SU-DHL-6 (cell line): ENCODE measurements around the gene OR8D1.

Source experiments
- H2AFZ ChIP-seq: fragments of 200-600 bp; sonication (generic); 2 replicates; pipeline ENCODE4 v1.6.1; 2014; ENCODE audit warnings: low read depth, mild to moderate bottlenecking, moderate library complexity, mixed read lengths, antibody characterized with exemption, low read length; ENCODE audit not compliant: severe bottlenecking
- H3F3A ChIP-seq: fragments of 200-600 bp; shearing (Covaris generic); 2 replicates; pipeline ENCODE4 v1.6.0; 2016; ENCODE audit warnings: antibody characterized with exemption, mild to moderate bottlenecking; ENCODE audit not compliant: insufficient read depth
- H3K27ac ChIP-seq: fragments of 200-600 bp; sonication (generic); 2 replicates; pipeline ENCODE4 v1.5.1; 2016; ENCODE audit warnings: low read depth, mild to moderate bottlenecking, low read length, moderate library complexity, mixed read lengths
- H3K27me3 ChIP-seq: fragments of 200-600 bp; sonication (generic), shearing (Covaris generic); 2 replicates; pipeline ENCODE4 v1.6.0; 2014; ENCODE audit warnings: mild to moderate bottlenecking, low read length
- H3K36me3 ChIP-seq: fragments of 200-600 bp; sonication (generic); 2 replicates; pipeline ENCODE4 v1.6.1; 2014; ENCODE audit warnings: mild to moderate bottlenecking, low read length, mixed read lengths
- H3K4me2 ChIP-seq: fragments of 300-600, 200-600 bp; shearing (Covaris generic), sonication (generic); 2 replicates; pipeline ENCODE4 v1.6.0; 2014; ENCODE audit warnings: low read length, low read depth, mild to moderate bottlenecking; ENCODE audit not compliant: poor library complexity, severe bottlenecking
- H3K4me3 ChIP-seq: fragments of 200-600 bp; sonication (generic); 2 replicates; pipeline ENCODE4 v1.5.1; 2014; ENCODE audit warnings: antibody characterized with exemption, low read length, mild to moderate bottlenecking, mixed read lengths; ENCODE audit not compliant: insufficient read depth, poor library complexity, severe bottlenecking
- H3K79me2 ChIP-seq: fragments of 200-600 bp; sonication (generic); 2 replicates; pipeline ENCODE4 v1.6.1; 2014; ENCODE audit warnings: mild to moderate bottlenecking, low read length, moderate library complexity; ENCODE audit not compliant: insufficient read depth
- H3K9ac ChIP-seq: fragments of 200-600 bp; sonication (generic); 2 replicates; pipeline ENCODE4 v1.7.0; 2014; ENCODE audit warnings: mild to moderate bottlenecking, low read length
- H3K9me2 ChIP-seq: fragments of 200-600 bp; sonication (generic); replicated peaks from 2 replicates; pipeline ENCODE4 v1.6.1; 2014; ENCODE audit warnings: low read length; ENCODE audit not compliant: insufficient read depth
- H3K9me3 ChIP-seq: fragments of 200-600 bp; sonication (generic); 2 replicates; pipeline ENCODE4 v1.6.1; 2014; ENCODE audit warnings: low read length, mixed read lengths; ENCODE audit not compliant: insufficient read depth
- H4K20me1 ChIP-seq: fragments of 200-600 bp; sonication (generic); 2 replicates; pipeline ENCODE4 v1.6.1; 2014; ENCODE audit warnings: low read depth, mild to moderate bottlenecking, antibody characterized with exemption, low read length, moderate library complexity, mixed read lengths
- CTCF ChIP-seq: fragments of 200-600 bp; sonication (generic); IDR thresholded peaks from one replicate; pipeline ENCODE4 v1.5.1; 2017; ENCODE audit warnings: antibody characterized with exemption, mild to moderate bottlenecking, low read length, moderate library complexity; ENCODE audit not compliant: insufficient read depth, poor library complexity, severe bottlenecking
- EZH2phosphoT487 ChIP-seq: fragments of 200-600 bp; sonication (generic), shearing (Covaris generic); conservative IDR thresholded peaks from 2 replicates; pipeline ENCODE4 v1.6.1; 2018; ENCODE audit warnings: mild to moderate bottlenecking, antibody characterized with exemption, low read length, moderate library complexity, mixed read lengths

The OR8D1 gene

GRCh38 chr11:124313849-124314248, at the start of gene OR8D1:
OR8D1 (minus strand) TSS chr11:124313949; CDS start chr11:124310766, 3,183 bp downstream.
- H3K4me2 ChIP-seq: no peak within 1 kb of the TSS
- no peaks in the 10 kb centered on the region for H3K9me2 ChIP-seq
- H3F3A ChIP-seq: no peaks in the 10 kb centered on the region
- TF ChIP-seq CTCF: no peak
- TF ChIP-seq EZH2phosphoT487: no peak
- no peaks in the 10 kb centered on the region for H4K20me1 ChIP-seq
- no peaks in the 10 kb centered on the region for H3K9me3 ChIP-seq
- H3K36me3 ChIP-seq: no peaks in the 10 kb centered on the region
- H3K27me3 ChIP-seq: no peaks in the 10 kb centered on the region
- H3K27ac ChIP-seq: no peak within 1 kb of the TSS
- no peak within 1 kb of the TSS for H3K4me3 ChIP-seq
- H3K9ac ChIP-seq: no peak within 1 kb of the TSS
- no peaks in the 10 kb centered on the region for H3K79me2 ChIP-seq
- no peak within 1 kb of the TSS for H2AFZ ChIP-seq

- Histone ChIP-seq H3K4me3 (no peak overlapping the region), H3F3A (no peaks in the 10 kb centered on the region), H2AFZ (no peak overlapping the region), H3K36me3 (no peaks in the 10 kb centered on the region), H3K9me2 (no peaks in the 10 kb centered on the region), H3K79me2 (no peaks in the 10 kb centered on the region), H3K9ac (no peak overlapping the region), H3K4me2 (no peak overlapping the region), H4K20me1 (no peaks in the 10 kb centered on the region), H3K27me3 (no peaks in the 10 kb centered on the region), H3K27ac (no peak overlapping the region), H3K9me3 (no peaks in the 10 kb centered on the region)
- TF ChIP-seq EZH2phosphoT487: no peak
- no peak for TF ChIP-seq CTCF
These were observed 45.8 kb upstream of the OR8D1 start for GRCh38 chr11:124359566-124359965.

GRCh38 chr11:124346311-124346955, 32.7 kb upstream of the OR8D1 start:
- H3K36me3 ChIP-seq: no peaks in the 10 kb centered on the region
- no peaks in the 10 kb centered on the region for H4K20me1 ChIP-seq
- no peaks in the 10 kb centered on the region for H3F3A ChIP-seq
- TF ChIP-seq CTCF (no peak), EZH2phosphoT487 (no peak)
- H3K9ac ChIP-seq: no peak overlapping the region
- no peaks in the 10 kb centered on the region for H3K79me2 ChIP-seq
- no peak overlapping the region for H3K4me3 ChIP-seq
- H3K9me3 ChIP-seq: no peaks in the 10 kb centered on the region
- no peak overlapping the region for H3K4me2 ChIP-seq
- H3K9me2 ChIP-seq: no peaks in the 10 kb centered on the region
- no peak overlapping the region for H2AFZ ChIP-seq
- no peak overlapping the region for H3K27ac ChIP-seq
- no peaks in the 10 kb centered on the region for H3K27me3 ChIP-seq
